ENCODE results near the gene CORO1C. TPM values are rescaled to one million over a fixed set of nuclear protein-coding genes. Genes with fewer than 3 reads are reported as not detected.

The CORO1C gene
- total RNA-seq, 1 donor = 99.1 TPM

- DNase-seq (ENCODE audit: low read depth in 2 of 3, low spot score in 2 of 3) = no peak
Observed at GRCh38 chr12:108653922-108654321, 77.4 kb downstream of the CORO1C start.

GRCh38 chr12:108653082-108653516, 78.2 kb downstream of the CORO1C start:
- DNase-seq (ENCODE audit: low read depth in 2 of 3, low spot score in 2 of 3) = no peak

- no peak for DNase-seq (ENCODE audit: low read depth in 2 of 3, low spot score in 2 of 3)
Observed at GRCh38 chr12:108650083-108650482, 81.2 kb downstream of the CORO1C start.

- DNase-seq (ENCODE audit: low read depth in 2 of 3, low spot score in 2 of 3) = no peak
Observed at GRCh38 chr12:108649669-108650068, 81.6 kb downstream of the CORO1C start.

- no peak for DNase-seq (ENCODE audit: low read depth in 2 of 3, low spot score in 2 of 3)
Observed at GRCh38 chr12:108649126-108649525, 82.2 kb downstream of the CORO1C start.

GRCh38 chr12:108648371-108648770, 82.9 kb downstream of the CORO1C start:
- no peak for DNase-seq (ENCODE audit: low read depth in 2 of 3, low spot score in 2 of 3)

- DNase-seq (ENCODE audit: low read depth in 2 of 3, low spot score in 2 of 3) = no peak
Observed at GRCh38 chr12:108647585-108648287, 83.6 kb downstream of the CORO1C start.

- no peak for DNase-seq (ENCODE audit: low read depth in 2 of 3, low spot score in 2 of 3)
Observed at GRCh38 chr12:108646600-108647579, 84.4 kb downstream of the CORO1C start.

- DNase-seq (ENCODE audit: low read depth in 2 of 3, low spot score in 2 of 3) = no peak
Observed at GRCh38 chr12:108645686-108646599, 85.4 kb downstream of the CORO1C start.

- no peak for DNase-seq (ENCODE audit: low read depth in 2 of 3, low spot score in 2 of 3)
Observed at GRCh38 chr12:108644811-108645120, 86.6 kb downstream of the CORO1C start.

GRCh38 chr12:108643941-108644810, 87.1 kb downstream of the CORO1C start:
- DNase-seq (ENCODE audit: low read depth in 2 of 3, low spot score in 2 of 3) = no peak

- no peak for DNase-seq (ENCODE audit: low read depth in 2 of 3, low spot score in 2 of 3)
Observed at GRCh38 chr12:108642899-108643654, 88.2 kb downstream of the CORO1C start.

GRCh38 chr12:108642269-108642870, 88.9 kb downstream of the CORO1C start:
- DNase-seq (ENCODE audit: low read depth in 2 of 3, low spot score in 2 of 3) = no peak

GRCh38 chr12:108641446-108642268, 89.7 kb downstream of the CORO1C start:
- peak in 1 of 3 donors; percentile 41 for DNase-seq (ENCODE audit: low read depth in 2 of 3, low spot score in 2 of 3)

GRCh38 chr12:108640802-108641445, 90.4 kb downstream of the CORO1C start:
- peak in 1 of 3 donors; percentile 48 for DNase-seq (ENCODE audit: low read depth in 2 of 3, low spot score in 2 of 3)

- DNase-seq (ENCODE audit: low read depth in 2 of 3, low spot score in 2 of 3) = no peak
Observed at GRCh38 chr12:108638997-108639822, 92.1 kb downstream of the CORO1C start.
